Astrocyte (in vitro differentiated cells and primary cell): ENCODE measurements around the gene ADAMTS19.

ENCODE experiments used
- CTCF ChIP-seq: IDR thresholded peaks from 2 replicates; pipeline ENCODE4 v1.5.1; 2011; ENCODE audit warnings: low read depth, mild to moderate bottlenecking, inconsistent platforms, low read length, moderate library complexity; ENCODE audit not compliant: insufficient read depth
- EZH2 ChIP-seq: IDR thresholded peaks from 2 replicates; pipeline ENCODE4 v1.6.1; 2012; ENCODE audit warnings: mild to moderate bottlenecking, low read length, inconsistent platforms; ENCODE audit not compliant: insufficient read depth

GRCh38 chr5:129760636-129761325 lies 300.7 kb downstream of the ADAMTS19 start:
- no peak for TF ChIP-seq CTCF
- no peak for TF ChIP-seq EZH2
